Right hindlimb (tissue), 1 donor: ENCODE results near the gene ZNF362.
A peak's percentile ranks its signal among the peaks of the same experiment; 100 is the strongest.
"Not testable (repeated sequence)": the region's sequence is repeated elsewhere in the genome, so short reads cannot be mapped to it uniquely, and the experiment has no call there.

Source experiments
- DNase-seq: peaks from one replicate; pipeline ENCODE4 v3.0.0-alpha.2; 2018

Gene ZNF362

GRCh38 chr1:33288976-33289857 is 32.9 kb downstream of the ZNF362 start:
- DNase-seq: no peak

- no peak for DNase-seq
Measured at GRCh38 chr1:33289858-33290154, 33.5 kb downstream of the ZNF362 start.

- DNase-seq: not testable (repeated sequence)
Measured at GRCh38 chr1:33290615-33291014, 34.3 kb downstream of the ZNF362 start.

- DNase-seq: no peak
Measured at GRCh38 chr1:33292726-33293340, 36.5 kb downstream of the ZNF362 start.

GRCh38 chr1:33294071-33295010 is 38.0 kb downstream of the ZNF362 start:
- DNase-seq: no peak

- DNase-seq: no peak
Measured at GRCh38 chr1:33295023-33295422, 38.7 kb downstream of the ZNF362 start.

- peak; percentile 84 for DNase-seq
Measured at GRCh38 chr1:33295450-33296081, 39.3 kb downstream of the ZNF362 start.

- no peak for DNase-seq
Measured at GRCh38 chr1:33296082-33296458, 39.8 kb downstream of the ZNF362 start.

- DNase-seq: no peak
Measured at GRCh38 chr1:33296824-33297223, 40.5 kb downstream of the ZNF362 start.

GRCh38 chr1:33297911-33298622 is 41.8 kb downstream of the ZNF362 start:
- no peak for DNase-seq

- peak; percentile 69 for DNase-seq
Measured at GRCh38 chr1:33298623-33299277, 42.5 kb downstream of the ZNF362 start.

GRCh38 chr1:33299461-33300155 is 43.3 kb downstream of the ZNF362 start:
- DNase-seq: no peak

- DNase-seq: peak; percentile 75
Measured at GRCh38 chr1:33300673-33301072, 44.4 kb downstream of the ZNF362 start.

- DNase-seq: no peak
Measured at GRCh38 chr1:33301273-33301984, 45.1 kb downstream of the ZNF362 start.

GRCh38 chr1:33302325-33302724 is 46.0 kb downstream of the ZNF362 start:
- no peak for DNase-seq

GRCh38 chr1:33305016-33305415 is 48.7 kb downstream of the ZNF362 start:
- DNase-seq: no peak

- no peak for DNase-seq
Measured at GRCh38 chr1:33305816-33306652, 49.7 kb downstream of the ZNF362 start.

GRCh38 chr1:33306653-33307493 is 50.6 kb downstream of the ZNF362 start:
- peak; percentile 64 for DNase-seq

- DNase-seq: no peak
Measured at GRCh38 chr1:33307494-33307864, 51.2 kb downstream of the ZNF362 start.
